Neuronal stem cell (in vitro differentiated cells): ENCODE results near the gene DUSP22.

Experiments used
- DNase-seq: peaks from one replicate; pipeline ENCODE4 v3.0.0-alpha.2; 2013; ENCODE audit warnings: low spot score
- H2AFZ ChIP-seq: one replicate; pipeline ENCODE4 v1.6.1; 2013; ENCODE audit warnings: mild to moderate bottlenecking, low read length, inconsistent platforms
- H2AK5ac ChIP-seq: 2 replicates; pipeline ENCODE4 v1.6.1; 2013; ENCODE audit warnings: low read depth, mild to moderate bottlenecking, inconsistent platforms, low read length, moderate library complexity, mixed read lengths
- H2BK120ac ChIP-seq: 2 replicates; pipeline ENCODE4 v1.6.1; 2013; ENCODE audit warnings: low read depth, mild to moderate bottlenecking, inconsistent platforms, low read length, moderate library complexity, mixed read lengths
- H2BK12ac ChIP-seq: one replicate; pipeline ENCODE4 v1.6.1; 2013; ENCODE audit warnings: low read length, inconsistent platforms
- H2BK15ac ChIP-seq: 2 replicates; pipeline ENCODE4 v1.6.1; 2013; ENCODE audit warnings: mild to moderate bottlenecking, low read length, inconsistent platforms, mixed read lengths
- H2BK5ac ChIP-seq: one replicate; pipeline ENCODE4 v1.6.1; 2013; ENCODE audit warnings: inconsistent platforms, mild to moderate bottlenecking, low read length, moderate library complexity
- H3K14ac ChIP-seq: one replicate; pipeline ENCODE4 v1.6.1; 2013; ENCODE audit warnings: low read length, inconsistent platforms
- H3K18ac ChIP-seq: 2 replicates; pipeline ENCODE4 v1.6.1; 2013; ENCODE audit warnings: low read length, inconsistent platforms
- H3K23ac ChIP-seq: 2 replicates; pipeline ENCODE4 v1.6.1; 2013; ENCODE audit warnings: low read depth, mild to moderate bottlenecking, mixed read lengths, low read length, inconsistent platforms; ENCODE audit not compliant: poor library complexity
- H3K27ac ChIP-seq: replicated peaks from 3 replicates; pipeline ENCODE4 v1.5.1; 2013; ENCODE audit warnings: low read length, inconsistent platforms
- H3K27me3 ChIP-seq, 3 experiments: 2 replicates each; pipeline ENCODE4 v1.6.1; 2013; ENCODE audit warnings: low read length in 3 of 3, mild to moderate bottlenecking in 2 of 3, inconsistent platforms in 1 of 3, low read depth in 1 of 3, mixed read lengths in 1 of 3, moderate library complexity in 1 of 3; ENCODE audit not compliant: control insufficient read depth in 3 of 3, insufficient read depth in 3 of 3
- H3K36me3 ChIP-seq, 2 donors: replicated peaks in 1 of 2; 2 replicates each; pipeline ENCODE4 v1.6.1; 2013; ENCODE audit warnings: low read length in 2 of 2; ENCODE audit not compliant: control insufficient read depth in 2 of 2, insufficient read depth in 2 of 2
- H3K4ac ChIP-seq: 2 replicates; pipeline ENCODE4 v1.6.1; 2013; ENCODE audit warnings: inconsistent platforms, mild to moderate bottlenecking, low read length, moderate library complexity
- H3K4me1 ChIP-seq, 2 donors: 1 replicate in 1 of 2; 2 replicates in 1 of 2; pipeline ENCODE4 v1.6.1; 2013; ENCODE audit warnings: low read length in 2 of 2, low read depth in 1 of 2; ENCODE audit not compliant: control insufficient read depth in 2 of 2, insufficient read depth in 1 of 2
- H3K4me2 ChIP-seq: one replicate; pipeline ENCODE4 v1.6.1; 2013; ENCODE audit warnings: mild to moderate bottlenecking, low read length, inconsistent platforms; ENCODE audit not compliant: insufficient read depth, poor library complexity, severe bottlenecking
- H3K4me3 ChIP-seq, 2 donors: 2 replicates each; pipeline ENCODE4 v1.5.1; 2013; ENCODE audit warnings: low read length in 2 of 2, mild to moderate bottlenecking in 2 of 2, inconsistent platforms in 1 of 2, moderate library complexity in 1 of 2
- H3K79me1 ChIP-seq: one replicate; pipeline ENCODE4 v1.6.1; 2013; ENCODE audit warnings: low read depth, mild to moderate bottlenecking, inconsistent platforms, low read length, moderate library complexity
- H3K9ac ChIP-seq: one replicate; pipeline ENCODE4 v1.6.1; 2013; ENCODE audit warnings: mild to moderate bottlenecking, low read depth, low read length, inconsistent platforms; ENCODE audit not compliant: poor library complexity
- H3K9me3 ChIP-seq, 2 donors: replicated peaks in 1 of 2; 2 replicates each; pipeline versions ENCODE3 to v1.6.1; 2013; ENCODE audit warnings: low read length in 2 of 2, mild to moderate bottlenecking in 2 of 2, inconsistent platforms in 1 of 2, low read depth in 1 of 2, mixed read lengths in 1 of 2, moderate library complexity in 1 of 2; ENCODE audit not compliant: control insufficient read depth in 2 of 2, insufficient read depth in 1 of 2
- H4K8ac ChIP-seq: one replicate; pipeline ENCODE4 v1.6.1; 2013; ENCODE audit warnings: low read depth, mild to moderate bottlenecking, inconsistent platforms, low read length, moderate library complexity
- H4K91ac ChIP-seq: one replicate; pipeline ENCODE4 v1.6.1; 2013; ENCODE audit warnings: low read length, low read depth, mild to moderate bottlenecking, inconsistent platforms; ENCODE audit not compliant: poor library complexity
- WGBS, 2 donors: extraction: QIAGEN DNeasy Blood & Tissue Kit; methylation state at CpG; one replicate each; pipeline ENCODE4 v1.1.7; 2013; ENCODE audit warnings: missing lambda C conversion rate in 2 of 2, mixed read lengths in 1 of 2; ENCODE audit not compliant: insufficient read length in 2 of 2, insufficient replicate concordance in 1 of 2; ENCODE audit errors: extremely low coverage in 2 of 2; 5-methylcytosine and 5-hydroxymethylcytosine counted together

The DUSP22 gene

DNA sequence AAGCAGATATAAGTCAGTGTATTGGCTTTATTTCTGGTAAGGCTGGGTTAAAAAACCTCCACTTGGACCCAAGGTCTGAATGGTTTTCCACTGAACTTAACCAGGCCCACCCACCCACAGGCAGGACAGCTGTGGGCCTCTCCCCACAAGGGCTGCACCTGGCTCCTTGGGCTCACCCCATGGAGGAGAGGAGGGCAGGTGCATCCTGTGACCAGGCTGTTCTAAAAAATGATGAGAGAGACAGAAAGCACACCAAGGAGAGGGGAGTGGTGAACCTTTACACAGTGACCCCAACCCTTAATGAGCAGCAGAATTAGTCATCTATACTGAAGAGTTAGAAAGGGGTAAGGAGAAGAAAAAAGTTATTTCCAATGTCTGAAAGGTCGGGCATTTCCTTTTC is 34.5 kb upstream of the DUSP22 start:
- H3K36me3 ChIP-seq, result no peaks in the 10 kb centered on the region

DNA sequence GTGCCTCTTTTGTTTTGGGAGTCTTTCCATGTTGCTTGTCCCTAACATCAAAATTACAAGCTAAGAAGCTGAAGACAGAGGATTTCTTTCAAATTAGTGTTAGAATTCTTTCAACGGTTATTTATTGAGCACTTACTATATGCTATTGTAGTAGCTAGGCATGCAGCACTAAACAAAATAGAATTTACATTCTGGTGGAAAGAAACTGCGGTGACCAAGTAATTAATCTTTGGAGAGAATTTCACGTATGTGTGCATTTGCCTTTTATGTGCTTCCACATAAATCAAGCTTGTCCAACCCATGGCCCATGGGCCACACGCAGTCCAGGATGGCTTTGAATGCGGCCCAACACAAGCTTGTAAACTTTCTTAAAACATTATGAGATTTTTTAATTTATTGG is 33.0 kb upstream of the DUSP22 start:
- no peak overlapping the region for H3K23ac ChIP-seq
- no peak overlapping the region for H3K4ac ChIP-seq
- H2AFZ ChIP-seq, result no peak overlapping the region
- H3K9ac ChIP-seq, result no peak overlapping the region
- no peaks in the 10 kb centered on the region for H3K79me1 ChIP-seq
- no peaks in the 10 kb centered on the region for H3K27me3 ChIP-seq
- no peak overlapping the region for H3K18ac ChIP-seq
- DNase-seq, result no peak
- peaks cover 0 to 5% of the 10 kb centered on the region in 2 donors for H3K9me3 ChIP-seq
- no CpG with 5 or more reads among the region's 5 CpGs for WGBS, 2 donors
- no peak overlapping the region for H3K4me3 ChIP-seq
- H3K4me1 ChIP-seq, result no peaks in the 10 kb centered on the region
- H2BK15ac ChIP-seq, result no peak overlapping the region
- H3K4me2 ChIP-seq, result no peak overlapping the region
- H2BK5ac ChIP-seq, result no peak overlapping the region
- H2AK5ac ChIP-seq, result no peak overlapping the region
- H2BK120ac ChIP-seq, result no peak overlapping the region
- H2BK12ac ChIP-seq, result no peak overlapping the region
- H4K91ac ChIP-seq, result no peak overlapping the region
- H4K8ac ChIP-seq, result no peak overlapping the region
- H3K36me3 ChIP-seq, result no peaks in the 10 kb centered on the region
- no peak overlapping the region for H3K27ac ChIP-seq
- no peak overlapping the region for H3K14ac ChIP-seq

More for the DNA sequence above, 34.5 kb upstream of the DUSP22 start:
- Histone ChIP-seq H4K91ac (no peak overlapping the region), H3K9me3 (peaks cover 0 to 5% of the 10 kb centered on the region in 2 donors), H3K14ac (no peak overlapping the region), H3K4me3 (no peak overlapping the region), H2BK12ac (no peak overlapping the region), H2BK5ac (no peak overlapping the region), H2BK15ac (no peak overlapping the region), H3K79me1 (no peaks in the 10 kb centered on the region), H2AK5ac (no peak overlapping the region), H4K8ac (no peak overlapping the region), H3K9ac (no peak overlapping the region), H3K23ac (no peak overlapping the region), H3K4me2 (no peak overlapping the region), H3K4ac (no peak overlapping the region), H3K27ac (no peak overlapping the region), H3K4me1 (no peaks in the 10 kb centered on the region), H3K27me3 (no peaks in the 10 kb centered on the region), H3K18ac (no peak overlapping the region), H2AFZ (no peak overlapping the region), H2BK120ac (no peak overlapping the region)
- WGBS, 2 donors, result no CpG with 5 or more reads among the region's 1 CpG
- no peak for DNase-seq

DNA sequence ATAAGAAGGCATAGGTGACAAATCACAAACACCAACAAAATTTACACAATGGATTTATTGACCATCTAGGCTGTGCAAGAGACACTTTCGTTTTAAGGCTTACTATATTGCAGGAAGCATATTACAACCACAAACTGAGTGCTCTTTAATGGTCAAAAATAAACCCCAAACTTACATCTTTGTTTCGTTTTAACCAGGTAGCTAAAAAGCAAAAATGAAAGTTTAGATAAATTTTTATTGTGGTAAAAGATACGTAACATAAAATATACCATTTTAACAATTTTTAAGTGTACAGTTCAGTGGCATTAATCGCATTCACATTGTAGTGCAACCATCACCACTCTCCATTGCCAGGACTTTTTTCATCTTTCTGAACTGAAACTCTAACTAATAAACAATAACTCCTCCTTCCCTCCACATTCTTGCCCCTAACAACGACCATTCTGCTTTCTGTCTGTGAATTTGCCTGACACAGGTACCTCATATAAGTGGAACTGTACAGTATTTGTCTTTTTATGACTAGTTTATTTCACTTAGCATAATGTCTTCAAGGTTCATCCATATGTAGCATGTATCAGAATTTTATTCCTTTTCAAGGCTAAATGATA is 32.3 kb upstream of the DUSP22 start:
- Histone ChIP-seq H3K4me2 (no peak overlapping the region), H3K4ac (no peak overlapping the region), H2BK15ac (no peak overlapping the region), H3K27ac (no peak overlapping the region), H2BK12ac (no peak overlapping the region), H3K4me3 (no peak overlapping the region), H2BK120ac (no peak overlapping the region), H3K79me1 (no peaks in the 10 kb centered on the region), H2BK5ac (no peak overlapping the region), H3K14ac (no peak overlapping the region), H3K23ac (no peak overlapping the region), H3K27me3 (no peaks in the 10 kb centered on the region), H4K91ac (no peak overlapping the region), H4K8ac (no peak overlapping the region), H3K36me3 (no peaks in the 10 kb centered on the region), H2AFZ (no peak overlapping the region), H3K4me1 (no peaks in the 10 kb centered on the region), H2AK5ac (no peak overlapping the region), H3K18ac (no peak overlapping the region), H3K9me3 (peaks cover 0 to 5% of the 10 kb centered on the region in 2 donors), H3K9ac (no peak overlapping the region)
- 100% methylated on average over 1 of the region's 5 CpGs; no CpG with 5 or more reads in 1 of the 2 donors for WGBS, 2 donors
- no peak for DNase-seq

DNA sequence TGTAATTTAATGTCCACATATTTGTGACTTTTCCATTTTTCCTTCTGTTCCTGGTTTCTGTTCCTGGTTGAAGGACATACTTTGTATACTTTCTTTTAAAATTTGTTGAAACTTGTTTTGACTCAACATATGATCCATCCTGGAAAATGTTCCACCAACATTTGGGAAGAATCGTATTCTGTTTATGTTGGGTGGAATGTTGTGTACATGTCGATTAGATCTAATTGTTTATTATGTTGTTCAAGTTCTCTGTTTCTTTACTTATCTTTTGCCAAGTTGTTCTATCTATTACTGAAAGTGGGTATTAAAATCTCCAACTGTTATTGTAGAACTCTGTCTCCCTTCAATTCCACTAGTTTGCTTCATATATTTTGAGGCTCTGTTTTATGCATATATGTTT is 27.7 kb upstream of the DUSP22 start:
- Histone ChIP-seq H3K18ac (no peak overlapping the region), H2BK120ac (no peak overlapping the region), H3K4me1 (no peaks in the 10 kb centered on the region), H3K36me3 (no peaks in the 10 kb centered on the region), H3K4ac (no peak overlapping the region), H2AFZ (no peak overlapping the region), H2BK5ac (no peak overlapping the region), H4K8ac (no peak overlapping the region), H2BK12ac (no peak overlapping the region), H2AK5ac (no peak overlapping the region), H3K9me3 (no peaks in the 10 kb centered on the region), H3K14ac (no peak overlapping the region), H4K91ac (no peak overlapping the region), H3K79me1 (no peaks in the 10 kb centered on the region), H3K27ac (no peak overlapping the region), H3K27me3 (no peaks in the 10 kb centered on the region), H3K4me2 (no peak overlapping the region), H3K9ac (no peak overlapping the region), H2BK15ac (no peak overlapping the region), H3K4me3 (no peak overlapping the region), H3K23ac (no peak overlapping the region)
- no peak for DNase-seq
- no CpG with 5 or more reads among the region's 2 CpGs for WGBS, 2 donors
